ENCODE results near the gene BRSK2.
"Not testable (repeated sequence)": the region's sequence is repeated elsewhere in the genome, so short reads cannot be mapped to it uniquely, and the experiment has no call there.

DNA sequence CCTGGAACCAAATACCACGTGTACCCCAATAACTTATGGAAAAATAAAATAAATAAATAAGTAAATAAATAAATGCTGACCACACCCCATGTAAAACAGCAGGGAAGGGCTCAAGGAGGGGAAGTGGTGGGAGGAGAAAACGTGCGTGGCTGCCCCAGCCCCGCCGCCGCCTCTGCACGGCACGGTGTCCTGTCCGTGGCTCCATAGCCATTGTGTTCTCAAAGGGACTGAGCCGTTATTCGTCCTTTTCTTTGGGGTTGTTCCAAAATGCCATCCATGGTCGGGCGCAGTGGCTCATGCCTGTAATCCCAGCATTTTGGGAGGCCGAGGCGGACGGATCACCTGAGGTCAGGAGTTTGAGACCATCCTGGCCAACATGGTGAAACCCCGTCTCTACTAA lies 30.8 kb upstream of the BRSK2 start:
- TF ChIP-seq CTCF, EP300 (IDR thresholded peaks at IDR 0.05): not testable (repeated sequence)

Measured in gastroesophageal sphincter (tissue), 3 donors.